GM21526 (cell line): ENCODE results near the gene POMGNT1.
"Not testable (repeated sequence)": the region's sequence is repeated elsewhere in the genome, so short reads cannot be mapped to it uniquely, and the experiment has no call there.

Source experiments
- ATAC-seq: cut with Tn5 transposase; IDR thresholded peaks from one replicate; pipeline ENCODE4 v1.9.1; 2021; ENCODE audit warnings: moderate library complexity; ENCODE audit not compliant: unreplicated experiment, low FRiP score

POMGNT1 gene

DNA sequence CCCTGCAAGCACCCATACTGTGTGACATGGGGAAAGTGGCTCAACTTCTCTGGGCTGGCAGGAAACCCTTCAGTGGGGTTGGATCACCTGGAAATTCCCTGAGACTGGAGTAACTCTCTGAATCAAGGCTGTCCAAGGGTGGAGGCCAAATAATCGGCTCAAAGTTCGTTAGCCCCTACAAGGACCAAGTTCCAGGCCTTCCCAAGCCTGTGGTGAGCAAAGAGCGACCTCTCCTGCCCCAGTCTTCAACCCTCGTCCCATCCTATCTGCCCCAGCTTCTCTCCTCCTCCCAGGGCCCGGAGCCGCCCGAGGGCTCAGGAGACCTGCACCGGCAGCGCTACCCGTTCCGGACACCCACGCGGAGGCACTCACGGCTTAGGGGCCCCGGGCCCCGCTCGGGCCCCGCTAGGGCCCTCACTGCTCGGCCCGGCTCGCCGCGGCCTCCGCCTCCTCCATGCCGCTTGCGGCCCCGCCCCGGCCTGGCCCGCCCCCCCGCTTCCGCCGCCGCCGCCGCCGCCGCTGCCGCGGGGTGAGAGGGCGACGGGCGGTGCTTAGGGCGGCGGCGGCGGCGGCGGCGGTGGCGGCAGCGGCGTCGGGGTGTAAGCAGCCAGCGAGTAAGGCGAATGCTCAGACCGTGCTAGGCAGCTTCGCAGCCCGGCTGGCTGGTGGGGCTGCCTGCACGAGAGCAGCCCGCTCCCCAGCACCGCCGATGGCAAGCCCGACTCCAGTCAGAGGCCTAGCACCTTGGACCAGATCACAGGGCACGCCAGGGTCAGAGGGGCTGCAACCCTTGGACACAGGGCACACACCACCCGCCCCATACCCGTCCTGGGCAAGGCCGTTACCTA is at the start of gene POMGNT1:
TSS of gene POMGNT1 (minus strand) at position 471 of the 848 bp plus-strand sequence. CDS start 613 bp downstream, outside the sequence.
- peak; percentile 77 for ATAC-seq

DNA sequence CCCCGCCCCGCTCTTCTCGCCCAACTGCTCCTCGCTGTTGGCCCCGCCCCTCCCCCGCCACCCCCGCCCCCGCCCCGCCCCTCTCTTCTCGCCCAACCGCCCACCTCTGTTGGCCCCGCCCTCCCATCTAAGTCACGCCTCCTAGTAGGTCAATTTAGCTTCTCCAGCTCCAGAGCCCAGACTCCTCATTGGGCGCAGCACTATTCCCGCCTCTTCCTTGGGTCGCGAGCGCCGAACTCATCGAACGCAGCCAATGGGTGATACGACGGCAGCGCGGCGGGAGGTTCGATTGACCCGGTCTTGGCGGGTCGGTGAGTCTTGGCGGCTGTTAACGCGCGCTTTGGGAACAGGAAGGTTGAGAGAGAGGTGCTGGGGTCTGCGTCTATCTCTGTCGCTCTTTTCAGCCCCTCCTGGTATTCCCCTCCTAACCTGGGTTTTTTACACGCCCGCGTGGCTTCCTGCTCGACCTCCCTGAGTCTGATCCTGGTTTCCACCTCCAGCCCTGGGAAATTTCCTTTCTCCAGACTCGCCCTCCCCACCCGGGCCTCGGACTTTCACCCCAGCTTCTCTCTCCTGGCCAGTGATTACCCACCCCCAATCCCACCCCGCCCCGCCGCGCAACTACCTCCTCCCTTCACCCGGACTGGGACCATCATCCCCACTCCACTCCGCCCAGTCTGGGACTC is 49.3 kb upstream of the POMGNT1 start, which contains the start of gene RAD54L:
TSS of gene RAD54L (plus strand) at position 328 of the 686 bp plus-strand sequence. CDS start 643 bp downstream, outside the sequence.
- peak; percentile 87 for ATAC-seq

DNA sequence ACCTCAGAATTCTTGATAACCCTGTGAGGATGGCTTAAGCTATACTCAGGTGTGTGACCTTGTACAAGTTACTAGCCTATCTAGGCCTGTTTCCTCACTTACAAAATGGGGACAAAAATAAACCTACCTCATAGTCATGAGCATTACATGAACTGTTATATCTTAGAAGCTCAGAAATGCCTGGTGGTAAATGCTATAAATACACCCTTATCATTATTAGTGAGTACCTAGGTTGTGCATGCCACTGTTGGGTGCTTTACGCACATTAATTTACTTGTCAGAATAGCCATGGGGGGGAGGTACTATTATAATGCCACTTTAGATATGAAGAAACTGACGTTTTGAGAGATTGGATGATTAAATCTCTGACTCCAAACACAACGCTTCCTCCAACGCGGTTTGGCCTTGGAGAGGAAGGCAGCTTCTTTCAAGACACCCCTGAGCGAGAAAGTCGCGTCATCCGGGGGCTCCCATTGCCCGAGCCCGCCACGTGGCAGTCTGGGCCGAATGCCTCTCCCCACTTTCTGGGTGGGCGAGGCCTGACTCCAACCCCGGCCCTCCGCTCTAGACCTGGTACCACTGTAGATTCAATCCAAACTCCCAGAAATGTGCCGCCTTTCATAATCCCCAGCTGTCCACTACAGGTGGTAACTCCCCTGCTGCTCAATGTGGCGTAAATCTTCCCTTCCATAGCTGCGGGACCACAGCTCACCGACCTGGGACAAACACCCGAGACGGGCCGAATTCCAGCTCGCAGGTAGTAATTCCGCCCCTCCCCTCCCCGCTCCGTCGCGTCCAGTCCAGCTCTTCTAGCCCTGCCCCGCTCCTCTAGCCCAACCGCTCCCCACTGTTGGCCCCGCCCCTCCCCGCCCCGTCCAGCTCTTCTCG is 48.6 kb upstream of the POMGNT1 start:
- peak; percentile 48 for ATAC-seq

DNA sequence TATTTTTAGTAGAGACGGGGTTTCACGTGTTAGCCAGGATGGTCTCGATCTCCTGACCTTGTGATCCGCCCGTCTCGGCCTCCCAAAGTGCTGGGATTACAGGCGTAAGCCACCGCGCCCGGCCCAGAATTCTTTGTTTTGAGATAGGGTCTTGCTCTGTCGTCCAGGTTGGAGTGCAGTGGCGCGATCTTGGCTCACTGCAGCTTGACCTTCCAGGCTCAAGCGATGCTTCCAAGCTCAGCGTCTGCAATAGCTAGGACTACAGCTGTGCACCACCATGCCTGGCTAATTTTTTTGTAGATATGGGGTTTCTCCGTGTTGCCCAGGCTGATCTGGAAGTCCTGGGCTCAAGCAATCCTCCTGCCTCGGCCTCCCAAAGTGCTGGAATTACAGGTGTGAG is 47.9 kb upstream of the POMGNT1 start:
- not testable (repeated sequence) for ATAC-seq

DNA sequence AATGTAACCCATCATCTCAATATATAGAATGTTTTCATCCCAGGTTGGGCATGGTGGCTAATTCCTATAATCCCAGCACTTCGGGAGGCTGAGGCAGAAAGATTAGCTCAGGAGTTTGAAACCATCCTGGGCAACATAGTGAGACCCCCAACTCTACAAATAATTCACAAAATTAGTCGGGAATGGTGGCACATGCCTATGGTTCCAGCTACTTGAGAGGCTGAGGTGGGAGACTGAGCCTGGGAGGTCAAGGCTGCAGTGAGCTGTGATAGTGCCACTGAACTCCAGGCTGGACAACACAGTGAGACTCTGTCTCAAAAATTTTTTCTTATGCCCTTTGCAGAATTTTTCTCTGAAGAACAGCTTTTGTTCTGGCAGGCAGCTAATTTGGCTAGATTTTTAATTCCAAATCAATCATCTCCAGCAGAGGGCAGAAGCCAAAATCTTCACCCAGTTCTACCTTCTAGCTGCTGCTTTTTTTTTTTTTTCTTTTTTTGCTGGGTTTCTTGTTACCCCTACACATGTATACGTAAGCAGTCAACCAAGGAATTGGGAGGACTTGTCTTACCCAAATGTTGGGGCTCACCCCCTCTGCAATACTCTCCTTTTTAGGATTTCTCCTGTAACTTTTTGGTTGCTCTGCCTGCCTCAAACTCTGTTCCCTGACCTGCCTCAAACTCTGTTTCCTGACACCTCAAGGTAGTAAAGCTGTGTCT is 46.6 kb upstream of the POMGNT1 start:
- ATAC-seq = no peak

DNA sequence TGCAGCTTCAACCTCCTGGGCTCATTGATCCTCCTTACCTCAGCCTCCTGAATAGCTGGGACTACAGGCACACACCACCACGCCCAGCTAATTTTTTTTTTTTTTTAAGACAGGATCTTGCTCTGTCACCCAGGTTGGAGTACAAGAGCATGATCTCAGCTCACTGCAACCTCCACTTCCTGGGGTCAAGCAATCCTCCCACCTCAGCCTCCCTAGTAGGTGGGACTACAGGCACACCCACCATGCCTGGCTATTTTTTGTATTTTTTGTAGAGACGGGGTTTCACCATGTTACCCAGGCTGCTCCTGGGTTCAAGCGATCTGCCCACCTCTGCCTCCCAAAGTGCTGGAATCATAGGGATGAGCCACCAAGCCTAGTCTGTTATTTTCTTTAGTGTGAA is 45.6 kb upstream of the POMGNT1 start:
- not testable (repeated sequence) for ATAC-seq

DNA sequence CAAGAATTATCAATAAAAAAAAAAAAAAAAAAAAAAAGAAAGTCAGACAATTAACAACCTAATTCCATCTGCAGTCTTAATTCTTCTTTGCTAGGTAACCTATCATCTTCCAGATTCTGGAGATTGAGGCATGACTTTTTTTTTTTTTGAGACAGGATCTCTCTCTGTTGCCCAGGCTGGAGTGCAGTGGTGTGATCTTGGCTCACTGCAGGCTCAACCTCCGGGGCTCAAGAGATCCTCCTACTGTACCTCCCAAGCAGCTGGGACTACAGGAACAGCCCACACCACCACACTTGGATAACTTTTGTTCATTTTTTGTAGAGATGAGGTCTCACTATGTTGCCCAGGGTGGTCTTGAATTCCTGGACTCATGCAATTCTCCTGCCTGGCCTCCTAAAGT is 44.7 kb upstream of the POMGNT1 start:
- ATAC-seq = no peak

DNA sequence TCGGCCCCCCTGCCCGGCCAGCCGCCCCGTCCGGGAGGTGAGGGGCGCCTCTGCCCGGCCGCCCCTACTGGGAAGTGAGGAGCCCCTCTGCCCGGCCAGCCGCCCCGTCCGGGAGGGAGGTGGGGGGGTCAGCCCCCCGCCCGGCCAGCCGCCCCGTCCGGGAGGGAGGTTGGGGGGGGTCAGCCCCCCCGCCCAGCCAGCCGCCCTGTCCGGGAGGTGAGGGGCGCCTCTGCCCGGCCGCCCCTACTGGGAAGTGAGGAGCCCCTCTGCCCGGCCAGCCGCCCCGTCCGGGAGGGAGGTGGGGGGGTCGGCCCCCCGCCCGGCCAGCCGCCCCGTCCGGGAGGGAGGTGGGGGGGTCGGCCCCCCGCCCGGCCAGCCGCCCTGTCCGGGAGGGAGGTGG is 43.5 kb upstream of the POMGNT1 start:
- ATAC-seq = not testable (repeated sequence)

DNA sequence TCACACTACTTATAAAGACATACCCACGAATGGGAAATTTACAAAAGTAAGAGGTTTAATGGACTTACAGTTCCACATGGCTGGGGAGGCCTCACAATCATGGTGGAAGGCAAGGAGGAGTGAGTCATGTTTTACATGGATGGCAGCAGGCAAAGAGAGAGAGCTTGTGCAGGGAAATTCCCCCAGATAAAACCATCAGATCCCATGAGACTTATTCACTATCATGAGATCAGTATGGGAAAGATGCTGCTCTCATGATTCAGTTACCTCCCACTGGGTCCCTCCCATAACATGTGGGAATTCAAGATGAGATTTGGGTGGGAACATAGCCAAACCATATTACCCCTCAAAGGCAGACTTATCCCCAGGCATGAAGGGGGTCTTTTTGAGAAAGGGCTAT is 40.6 kb upstream of the POMGNT1 start:
- ATAC-seq = not testable (repeated sequence)

DNA sequence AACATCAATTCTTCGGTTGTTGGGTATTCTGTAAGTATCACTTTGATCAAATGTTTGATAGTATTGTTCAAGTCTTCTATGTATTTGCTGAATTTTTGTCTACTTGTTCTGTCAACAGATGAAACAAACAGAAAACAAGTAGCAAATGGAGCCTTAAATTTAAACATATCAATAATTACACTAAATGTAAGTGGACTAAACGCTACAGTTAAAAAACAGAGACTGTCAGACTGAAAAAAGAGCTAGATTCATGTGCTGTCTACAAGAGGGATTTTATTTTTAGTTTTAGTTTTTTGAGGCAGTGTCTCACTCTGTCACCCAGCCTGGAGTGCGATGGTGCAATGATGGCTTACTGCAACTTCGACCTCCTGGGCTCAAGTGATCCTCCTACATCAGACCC is 38.6 kb upstream of the POMGNT1 start:
- ATAC-seq = no peak

DNA sequence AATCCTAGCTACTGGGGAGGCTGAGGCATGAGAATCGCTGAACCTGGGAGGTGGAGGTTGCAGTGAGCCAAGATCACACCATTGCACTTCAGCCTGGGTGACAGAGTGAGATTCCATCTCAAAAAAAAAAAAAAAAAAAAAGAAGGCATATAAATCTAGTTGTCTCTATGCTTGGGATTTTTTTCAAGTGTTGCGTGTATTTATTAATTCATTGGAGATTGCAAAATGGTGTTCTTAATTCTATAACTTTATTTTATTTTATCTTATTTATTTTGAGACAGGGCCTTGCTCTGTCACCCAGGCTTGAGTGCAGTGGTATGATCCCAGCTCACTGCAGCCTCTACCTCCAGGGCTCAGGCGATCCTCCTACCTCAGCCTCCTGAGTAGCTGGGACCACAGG is 33.0 kb upstream of the POMGNT1 start:
- ATAC-seq = not testable (repeated sequence)

DNA sequence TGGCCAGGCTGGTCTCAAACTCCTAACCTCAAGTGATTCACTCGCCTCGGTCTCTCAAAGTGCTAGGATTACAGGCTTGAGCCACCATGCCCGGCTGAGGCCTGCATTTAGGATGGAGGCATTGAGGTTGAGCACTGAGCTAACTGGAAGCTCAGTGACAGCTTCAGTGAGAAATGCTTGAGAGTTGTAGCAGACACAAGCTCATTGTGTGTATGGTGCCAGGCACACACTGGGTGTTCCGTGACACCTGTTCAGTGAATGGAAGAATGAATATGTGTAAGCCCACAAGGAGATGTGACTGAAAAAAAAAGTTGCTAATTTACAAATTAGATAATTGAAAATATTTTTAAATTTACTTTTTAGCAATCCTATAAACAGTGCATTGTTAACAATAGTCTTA is 26.7 kb upstream of the POMGNT1 start:
- ATAC-seq = no peak

DNA sequence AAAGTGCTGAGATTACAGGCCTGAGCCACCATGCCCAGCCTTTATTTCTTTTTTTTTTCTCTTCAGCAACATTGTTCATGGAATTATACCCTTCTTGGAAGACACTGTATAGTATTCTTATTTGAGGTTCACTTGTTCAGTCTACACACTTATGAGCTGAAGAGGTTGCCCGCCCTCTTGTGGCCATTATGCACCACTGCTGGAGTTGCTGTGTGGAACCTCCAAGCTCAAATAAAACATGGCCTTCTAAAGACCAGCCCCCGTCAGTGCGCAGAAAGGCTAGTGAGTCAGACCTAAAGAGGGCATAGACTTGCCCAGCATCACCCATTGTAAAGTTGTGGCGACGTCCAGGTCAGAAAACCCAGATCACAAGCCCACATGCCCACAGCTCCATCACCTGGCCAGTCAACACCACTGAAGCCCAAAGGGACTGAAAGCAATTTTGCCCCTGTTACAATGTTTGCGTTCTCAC is 25.3 kb upstream of the POMGNT1 start:
- ATAC-seq = peak; percentile 83

DNA sequence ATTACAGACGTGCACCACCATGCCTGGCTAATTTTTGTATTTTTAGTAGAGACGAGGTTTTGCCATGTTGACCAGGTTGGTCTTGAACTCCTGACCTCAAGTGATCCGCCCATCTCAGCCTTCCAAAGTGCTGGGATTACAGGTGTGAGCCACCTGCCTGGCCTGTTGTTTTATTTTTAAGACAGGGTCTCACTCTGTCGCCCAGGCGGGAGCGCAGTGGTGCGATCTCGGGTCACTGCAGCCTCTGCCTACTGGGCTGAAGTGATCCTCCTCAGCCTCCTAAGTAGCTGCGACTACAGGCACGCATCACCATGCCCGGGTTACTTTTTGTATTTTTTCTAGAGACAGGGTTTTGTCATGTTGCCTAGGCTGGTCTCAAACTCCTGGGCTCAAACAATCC is 24.8 kb upstream of the POMGNT1 start:
- ATAC-seq = not testable (repeated sequence)

DNA sequence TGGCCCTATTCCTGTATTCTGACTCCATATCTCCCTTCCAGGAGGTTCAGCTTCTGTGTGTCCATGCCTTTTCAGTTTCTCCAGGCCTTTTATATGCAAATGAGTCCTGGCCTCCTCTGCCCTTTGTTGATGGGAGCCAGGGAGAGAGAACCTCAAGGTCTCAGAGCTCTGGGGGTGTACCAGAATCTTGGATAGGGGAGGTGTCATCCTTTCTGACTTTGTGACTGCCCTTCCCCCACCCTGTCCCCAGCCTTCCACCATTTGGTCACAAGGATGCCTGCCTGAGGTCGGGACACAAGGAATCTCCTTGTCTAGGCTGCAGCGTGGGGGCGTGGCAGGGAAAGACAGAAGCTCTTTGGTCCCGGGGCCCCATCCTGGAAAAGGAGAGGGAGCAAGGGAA is 23.5 kb upstream of the POMGNT1 start:
- ATAC-seq = no peak

DNA sequence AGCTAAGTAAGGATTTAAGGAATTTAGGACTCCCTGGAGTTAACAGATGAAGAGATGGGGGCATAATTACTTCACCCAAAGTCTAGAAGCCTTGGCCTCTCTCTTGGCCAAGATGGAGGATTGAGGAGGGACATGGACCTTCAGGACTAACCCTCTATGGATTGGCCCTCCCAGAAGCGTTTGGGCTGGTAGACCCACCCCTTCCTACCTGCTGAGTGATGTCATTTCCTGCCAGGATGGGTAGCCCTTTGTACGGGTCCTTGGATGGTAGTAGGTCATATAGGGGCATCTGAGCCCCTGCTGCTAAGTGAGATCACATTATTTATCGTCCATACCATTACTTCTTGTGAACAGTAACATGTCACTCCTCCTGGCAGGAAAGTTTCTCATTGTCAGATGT is 22.6 kb upstream of the POMGNT1 start:
- no peak for ATAC-seq

DNA sequence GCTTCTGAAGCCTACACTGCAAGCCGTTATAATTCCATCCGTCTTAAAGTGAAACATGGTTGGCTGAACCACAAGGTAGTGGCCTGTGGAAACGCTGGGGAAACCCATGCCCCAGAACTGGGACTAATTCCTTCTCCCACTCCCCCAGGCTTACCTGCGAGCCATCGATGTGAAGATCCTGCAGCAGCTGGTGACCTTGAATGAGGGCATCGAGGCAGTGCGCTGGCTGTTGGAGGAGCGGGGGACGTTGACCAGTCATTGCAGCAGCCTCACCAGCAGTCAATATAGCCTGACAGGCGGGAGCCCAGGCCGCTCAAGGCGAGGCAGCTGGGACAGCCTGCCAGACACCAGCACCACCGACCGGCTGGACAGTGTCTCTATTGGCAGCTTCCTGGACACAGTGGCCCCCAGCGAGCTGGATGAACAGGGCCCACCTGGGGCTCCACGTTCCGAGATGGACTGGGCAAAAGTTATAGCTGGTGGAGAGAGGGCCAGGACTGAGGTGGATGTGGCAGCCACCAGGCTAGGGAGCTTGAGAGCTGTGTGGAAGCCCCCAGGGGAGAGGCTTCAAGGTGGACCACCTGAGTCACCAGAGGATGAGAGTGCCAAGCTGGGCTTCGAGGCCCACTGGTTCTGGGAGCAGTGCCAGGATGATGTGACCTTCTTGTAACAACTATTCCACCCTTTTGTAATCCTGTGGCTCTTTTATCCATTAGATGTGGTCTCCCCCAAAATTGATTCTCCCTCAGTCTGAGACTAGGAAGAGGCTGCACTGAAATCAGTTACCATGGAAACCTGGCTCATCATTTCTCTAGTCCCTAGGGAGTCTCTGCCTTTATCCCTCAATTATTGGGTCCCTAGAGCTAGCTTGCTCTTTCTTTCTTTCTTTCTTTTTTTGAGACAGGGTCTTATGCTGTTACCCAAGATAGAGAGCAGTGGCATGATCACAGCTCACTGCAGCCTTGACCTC is 21.6 kb upstream of the POMGNT1 start:
- ATAC-seq = no peak

DNA sequence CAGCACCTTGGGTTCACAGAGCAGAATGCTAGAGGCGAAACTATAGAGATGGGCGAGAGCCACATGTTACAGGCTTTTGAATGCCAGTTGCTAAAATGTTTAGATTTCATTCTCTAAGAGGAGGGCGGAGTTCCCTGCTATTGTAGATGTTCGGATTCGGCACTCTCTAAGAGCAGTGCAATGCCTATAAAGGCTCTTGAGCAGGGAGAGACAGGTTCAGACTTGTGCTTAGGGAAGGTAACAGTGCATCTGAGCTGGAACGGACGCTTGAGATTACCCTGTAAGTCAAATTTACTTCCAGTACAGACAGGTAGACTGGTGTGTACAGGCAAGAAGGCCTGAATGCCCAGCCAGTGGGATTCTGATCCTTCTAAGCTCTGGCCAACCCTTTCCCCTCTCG is 20.2 kb upstream of the POMGNT1 start:
- ATAC-seq = no peak

DNA sequence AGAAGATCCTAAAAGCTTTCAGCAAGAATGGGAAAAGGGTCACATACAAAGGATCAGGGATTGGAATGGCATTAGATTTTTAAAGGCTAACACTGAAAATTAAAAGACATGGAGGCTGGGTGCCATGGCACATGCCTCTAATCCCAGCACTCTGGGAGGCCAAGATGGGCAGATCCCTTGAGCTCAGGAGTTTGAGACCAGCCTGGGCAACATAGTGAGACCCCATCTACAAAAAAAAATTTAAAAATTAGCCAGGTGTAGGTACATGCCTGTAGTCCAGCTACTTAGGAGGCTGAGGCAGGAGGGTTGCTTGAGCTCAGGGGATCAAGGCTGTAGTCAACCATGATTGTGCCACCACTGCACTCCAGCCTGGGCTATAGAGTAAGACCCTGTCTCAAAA is 17.3 kb upstream of the POMGNT1 start:
- no peak for ATAC-seq
